Anterior cingulate cortex (tissue), 58 donors: ENCODE results near the gene RASSF3.
"Not testable (repeated sequence)": the region's sequence is repeated elsewhere in the genome, so short reads cannot be mapped to it uniquely, and the experiment has no call there.

Source experiments
- DNase-seq, 58 donors: peaks; one replicate each; lab custom pipeline; 2025; lab: John Stamatoyannopoulos, UW

The RASSF3 gene

DNA sequence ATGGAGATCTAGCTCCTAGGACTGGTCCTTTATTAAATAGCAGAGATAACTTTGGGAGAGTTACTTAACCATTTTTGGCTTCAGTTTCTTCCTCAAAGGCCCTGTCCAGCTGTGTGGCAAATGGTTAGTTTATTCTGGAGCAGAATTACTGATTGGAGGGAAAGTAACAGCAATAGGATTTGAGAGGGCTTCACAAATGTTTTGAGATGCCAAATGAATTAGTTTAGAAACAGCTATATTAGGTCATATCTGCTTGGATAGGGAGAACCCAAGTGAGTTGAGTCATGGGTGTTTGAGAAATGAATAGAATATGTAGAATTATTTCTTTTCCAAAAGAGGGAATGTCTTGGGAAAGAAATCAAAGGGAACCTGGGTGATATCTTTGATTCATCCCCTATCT lies 17.5 kb downstream of the RASSF3 start:
- no peak for DNase-seq

GRCh38 chr12:64631197-64631596 lies 20.9 kb downstream of the RASSF3 start:
- no peak for DNase-seq

- no peak for DNase-seq
Observed at GRCh38 chr12:64633011-64633939, 23.0 kb downstream of the RASSF3 start.

GRCh38 chr12:64633940-64634337 lies 23.6 kb downstream of the RASSF3 start:
- no peak for DNase-seq

- DNase-seq, result no peak
Observed at GRCh38 chr12:64634508-64635092, 24.3 kb downstream of the RASSF3 start.

GRCh38 chr12:64635356-64635998 lies 25.2 kb downstream of the RASSF3 start:
- DNase-seq, result no peak

- DNase-seq, result no peak
Observed at GRCh38 chr12:64636856-64637255, 26.6 kb downstream of the RASSF3 start.

GRCh38 chr12:64639466-64639865 lies 29.2 kb downstream of the RASSF3 start:
- DNase-seq, result no peak

- DNase-seq, result no peak
Observed at GRCh38 chr12:64646318-64646717, 36.0 kb downstream of the RASSF3 start.

DNA sequence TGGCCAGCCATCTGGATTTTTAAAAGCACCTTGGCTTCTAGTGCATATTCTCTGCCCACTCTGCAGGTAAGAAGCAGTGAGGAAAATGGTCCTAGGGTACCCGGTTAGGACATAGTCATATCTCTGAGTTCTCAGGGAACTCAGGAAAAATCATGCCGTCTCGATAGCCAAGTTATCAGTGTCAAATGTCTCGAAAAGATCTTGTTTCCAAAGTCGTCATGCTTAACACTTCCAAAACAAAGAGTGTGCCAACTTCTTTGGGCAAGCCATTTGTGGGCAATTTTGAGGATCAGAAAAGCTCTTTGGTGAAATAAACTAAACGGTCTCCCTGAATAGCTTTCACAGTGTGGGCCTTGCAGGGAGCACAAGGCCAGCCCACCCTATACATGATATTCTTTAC lies 39.2 kb downstream of the RASSF3 start:
- DNase-seq, result no peak

GRCh38 chr12:64650762-64651161 lies 40.5 kb downstream of the RASSF3 start:
- no peak for DNase-seq

GRCh38 chr12:64652346-64652745 lies 42.1 kb downstream of the RASSF3 start:
- DNase-seq, result no peak

- no peak for DNase-seq
Observed at GRCh38 chr12:64653123-64653522, 42.8 kb downstream of the RASSF3 start.

DNA sequence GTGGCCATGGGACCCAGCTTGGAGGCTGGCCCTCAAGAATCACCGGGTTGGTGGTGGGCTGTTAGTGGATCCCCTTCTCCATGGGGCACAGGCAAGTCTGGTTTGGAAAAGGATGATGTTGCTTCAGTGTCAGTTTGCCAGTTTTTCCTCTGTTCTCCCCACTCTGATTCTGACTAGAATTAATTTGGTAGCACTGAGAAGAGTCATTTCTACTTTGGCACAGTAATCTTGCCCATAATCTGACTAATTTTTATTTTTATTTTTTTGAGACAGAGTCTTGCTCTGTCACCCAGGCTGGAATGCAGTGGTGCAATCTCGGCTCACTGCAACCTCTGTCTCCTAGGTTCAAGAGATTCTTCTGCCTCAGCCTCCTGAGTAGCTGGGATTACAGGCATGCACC lies 43.6 kb downstream of the RASSF3 start:
- DNase-seq, result not testable (repeated sequence)

DNA sequence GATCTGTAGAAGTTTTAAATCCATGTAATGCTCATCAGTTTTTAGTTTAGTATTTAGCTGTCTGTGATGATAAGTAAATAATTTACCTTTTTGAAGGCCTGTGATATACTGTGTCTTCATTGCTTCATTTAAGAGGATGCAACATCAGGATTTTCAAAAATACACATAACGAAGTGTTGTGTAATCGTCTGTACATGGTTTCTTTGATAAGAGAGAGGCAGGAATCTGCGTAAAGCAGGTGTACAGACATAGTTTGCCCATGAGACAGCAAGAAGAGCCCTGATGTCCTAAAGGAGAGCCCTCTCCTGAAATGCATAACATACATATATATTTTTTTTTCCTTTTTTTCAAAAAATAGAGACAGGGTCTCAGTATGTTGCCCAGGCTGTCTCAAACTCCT lies 44.8 kb downstream of the RASSF3 start:
- DNase-seq, result no peak

DNA sequence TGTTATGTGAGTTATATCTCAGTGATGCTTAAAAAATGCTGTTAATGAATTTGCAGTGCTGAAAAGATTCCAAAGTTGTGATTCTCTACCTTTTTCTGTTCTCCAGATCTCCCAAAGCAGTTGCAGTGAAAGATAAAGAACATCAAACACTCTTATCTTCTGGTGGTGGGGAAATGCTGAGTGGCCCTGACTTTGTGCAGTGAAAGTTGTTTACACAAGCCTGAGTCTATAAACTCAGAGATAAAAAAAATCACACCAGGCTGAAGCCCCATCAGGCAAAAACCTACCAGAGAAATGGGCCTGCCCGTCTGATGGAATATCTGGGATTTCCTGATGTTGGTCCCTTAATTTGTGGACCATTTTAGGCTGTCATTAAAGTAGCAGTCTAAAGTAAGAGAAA lies 46.1 kb downstream of the RASSF3 start:
- no peak for DNase-seq

GRCh38 chr12:64658892-64659481 lies 48.7 kb downstream of the RASSF3 start:
- DNase-seq, result no peak

DNA sequence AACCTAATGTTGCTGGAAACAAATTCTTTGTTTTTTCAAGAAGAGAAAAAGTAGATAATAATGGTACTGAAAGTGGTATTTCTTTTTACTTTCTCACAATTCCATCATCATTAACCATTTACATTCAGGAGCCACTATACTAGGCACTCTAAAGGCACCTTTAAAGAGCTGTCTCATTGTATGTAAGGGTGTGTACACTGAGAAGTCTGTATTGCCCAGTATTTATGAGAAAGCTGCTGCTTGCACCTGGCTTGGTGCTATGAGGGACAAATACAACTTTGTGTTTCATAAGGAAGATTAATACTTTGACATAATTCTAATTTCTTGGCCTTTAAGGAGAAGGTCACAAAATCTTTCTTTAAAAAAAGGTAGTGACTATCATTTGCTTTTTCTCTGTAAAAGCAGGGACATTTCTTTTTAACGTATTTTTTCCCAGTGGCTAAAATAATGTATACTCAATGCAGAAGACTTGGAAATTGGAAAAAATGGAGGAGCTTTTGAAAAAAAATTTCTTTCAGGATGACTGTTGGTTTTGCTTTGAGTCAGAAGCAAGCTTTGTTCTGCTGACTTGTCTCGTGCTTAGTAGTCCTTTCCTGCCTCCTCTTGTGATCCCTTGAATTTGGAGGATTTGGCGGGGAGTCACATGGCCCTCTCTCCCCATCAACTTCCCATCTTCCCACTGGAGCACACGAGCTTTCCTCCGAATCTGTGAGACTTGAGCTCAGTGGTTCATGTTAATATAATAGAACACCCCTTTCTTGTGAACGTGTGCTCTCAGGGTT lies 50.1 kb downstream of the RASSF3 start:
- DNase-seq, result no peak

DNA sequence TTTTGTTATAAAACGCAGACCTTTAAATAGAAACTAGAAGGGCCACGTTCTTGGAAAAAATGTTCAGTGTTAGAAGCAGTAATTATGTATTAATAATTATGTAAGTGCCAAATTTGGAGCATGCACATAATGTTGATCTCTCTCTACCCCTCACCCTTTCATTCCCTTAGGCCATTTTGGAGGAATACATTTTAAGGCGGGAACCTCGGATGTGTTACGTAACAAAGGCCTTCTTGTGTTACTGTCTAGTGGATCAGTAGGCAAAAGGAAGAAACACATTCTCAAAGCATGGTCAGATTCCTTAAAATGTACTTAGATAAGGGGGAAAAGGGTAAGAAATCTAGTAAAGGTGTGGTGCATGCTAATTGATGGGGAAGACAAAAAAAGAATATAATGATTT lies 52.7 kb downstream of the RASSF3 start:
- DNase-seq, result no peak

GRCh38 chr12:64665514-64665913 lies 55.2 kb downstream of the RASSF3 start:
- DNase-seq, result no peak
